HCT116 (cell line): ENCODE results near the gene ADAMTS3. TPM values are rescaled to one million over a fixed set of nuclear protein-coding genes. Genes with fewer than 3 reads are reported as not detected.

Source experiments
- ATAC-seq: fragments of 200-7000 bp; cut with Tn5 transposase; 2 replicates; pipeline ENCODE4 v1.9.1; 2020; ENCODE audit warnings: mild to moderate bottlenecking, moderate library complexity
- BruUV-seq: library from RNA; stranded (reverse); fragments of 400-500 nt; replicated peaks from 2 replicates; lab custom pipeline; 2021; lab: Mats Ljungman, UMichigan
- CTCF ChIA-PET: fragments of 300-600 bp; sonication (Branson Sonifier 250); formaldehyde crosslinking; loops from one replicate; lab custom pipeline; 2021; ENCODE audit warnings: antibody characterized with exemption; lab: Charles Lee
- POLR2A ChIA-PET: fragments of 300-600, 350-600 bp; sonication (Branson Sonifier 250); formaldehyde crosslinking; loops from one replicate; lab custom pipeline; 2021; ENCODE audit warnings: antibody characterized with exemption; lab: Charles Lee
- RAD21 ChIA-PET, 2 experiments: fragments of 300-600 bp; sonication (Branson Sonifier 250); formaldehyde crosslinking; loops; one replicate each; lab custom pipeline; 2023; ENCODE audit warnings: low total read pairs in 2 of 2; ENCODE audit not compliant: uncharacterized antibody in 2 of 2, unreplicated experiment in 2 of 2, low non-redundant PET in 1 of 2; lab: Charles Lee
- DNase-seq: peaks from one replicate; pipeline ENCODE4 v3.0.0-alpha.2; 2010; ENCODE audit warnings: low read depth, low spot score
- H2AFZ ChIP-seq: fragments of 200-600 bp; shearing (Covaris generic), sonication (generic); 2 replicates; pipeline ENCODE4 v1.6.1; 2017; ENCODE audit warnings: low read depth, mixed run types, mixed read lengths, antibody characterized with exemption, low read length; ENCODE audit not compliant: poor library complexity, severe bottlenecking
- H3K27ac ChIP-seq: 2 replicates; pipeline ENCODE4 v1.5.1; 2012; ENCODE audit warnings: low read depth, low read length
- H3K27me3 ChIP-seq: fragments of 200-600 bp; sonication (generic); 2 replicates; pipeline ENCODE4 v1.6.1; 2016; ENCODE audit warnings: mixed run types, low read length, mixed read lengths; ENCODE audit not compliant: insufficient read depth
- H3K36me3 ChIP-seq, 2 experiments: fragments of 200-500 bp in 1 of 2; fragments of 200-600 bp in 1 of 2; sonication (Bioruptor generic) in 1 of 2; sonication (generic) in 1 of 2; 2 replicates each; pipeline versions ENCODE4 v1.5.1 to v1.6.1; 2014 to 2016; ENCODE audit warnings: low read length in 2 of 2, inconsistent platforms in 1 of 2, mixed read lengths in 1 of 2, mixed run types in 1 of 2; ENCODE audit not compliant: insufficient read depth in 2 of 2, control insufficient read depth in 1 of 2
- H3K4me1 ChIP-seq, 2 experiments: fragments of 200-600 bp in 1 of 2; sonication (generic) in 1 of 2; 2 replicates each; pipeline versions ENCODE4 v1.5.1 to v1.6.1; 2012 to 2017; ENCODE audit warnings: low read length in 2 of 2, inconsistent platforms in 1 of 2, mild to moderate bottlenecking in 1 of 2, mixed read lengths in 1 of 2, mixed run types in 1 of 2, moderate library complexity in 1 of 2; ENCODE audit not compliant: insufficient read depth in 2 of 2, control insufficient read depth in 1 of 2
- H3K4me2 ChIP-seq: fragments of 200-600 bp; sonication (generic); 2 replicates; pipeline ENCODE4 v1.6.1; 2017; ENCODE audit warnings: mixed run types, low read length, mixed read lengths
- H3K4me3 ChIP-seq, 2 experiments: fragments of 200-600 bp in 1 of 2; sonication (generic) in 1 of 2; replicated peaks in 1 of 2; 2 replicates each; pipeline ENCODE4 v1.5.1; 2011 to 2016; ENCODE audit warnings: low read length in 2 of 2, control low read depth in 1 of 2, low read depth in 1 of 2, mild to moderate bottlenecking in 1 of 2, mixed read lengths in 1 of 2, mixed run types in 1 of 2
- H3K79me2 ChIP-seq: fragments of 200-600 bp; sonication (generic); 2 replicates; pipeline ENCODE4 v1.6.1; 2017; ENCODE audit warnings: mild to moderate bottlenecking, mixed run types, low read length, moderate library complexity, mixed read lengths; ENCODE audit not compliant: insufficient read depth
- H3K9ac ChIP-seq: fragments of 200-600 bp; sonication (generic); 2 replicates; pipeline ENCODE4 v1.6.1; 2016; ENCODE audit warnings: low read length, mixed read lengths
- H3K9me2 ChIP-seq: fragments of 200-600 bp; sonication (generic), shearing (Covaris generic); 2 replicates; pipeline ENCODE4 v1.6.1; 2017; ENCODE audit warnings: mixed run types, mild to moderate bottlenecking, moderate library complexity; ENCODE audit not compliant: insufficient read depth
- H3K9me3 ChIP-seq, 2 experiments: fragments of 200-500 bp in 1 of 2; fragments of 200-600 bp in 1 of 2; sonication (Bioruptor generic) in 1 of 2; sonication (generic) in 1 of 2; 2 replicates each; pipeline ENCODE4 v1.6.1; 2014 to 2017; ENCODE audit warnings: low read length in 2 of 2, mixed read lengths in 2 of 2, inconsistent platforms in 1 of 2, low read depth in 1 of 2, mild to moderate bottlenecking in 1 of 2, mixed run types in 1 of 2, moderate library complexity in 1 of 2; ENCODE audit not compliant: control insufficient read depth in 1 of 2, insufficient read depth in 1 of 2
- H4K20me1 ChIP-seq: fragments of 200-600 bp; sonication (generic), shearing (Covaris generic); 2 replicates; pipeline ENCODE4 v1.6.1; 2017; ENCODE audit warnings: mixed run types, mild to moderate bottlenecking, moderate library complexity; ENCODE audit not compliant: insufficient read depth
- CBX3 ChIP-seq: IDR thresholded peaks from 2 replicates; pipeline ENCODE4 v1.6.1; 2012; ENCODE audit warnings: low read depth
- EGR1 ChIP-seq: IDR thresholded peaks from 2 replicates; pipeline ENCODE4 v1.6.1; 2012; ENCODE audit warnings: low read depth
- EZH2 ChIP-seq: fragments of 200-600 bp; sonication (generic); IDR thresholded peaks from 2 replicates; pipeline ENCODE4 v1.6.1; 2017; ENCODE audit warnings: antibody characterized with exemption, mixed run types
- EZH2phosphoT487 ChIP-seq: fragments of 200-600 bp; IDR thresholded peaks from 2 replicates; pipeline ENCODE4 v1.6.1; 2018; ENCODE audit warnings: antibody characterized with exemption, borderline replicate concordance
- FOSL1 ChIP-seq: IDR thresholded peaks from 2 replicates; pipeline ENCODE4 v1.6.1; 2012; ENCODE audit warnings: low read depth
- POLR2AphosphoS5 ChIP-seq: IDR thresholded peaks from 2 replicates; pipeline ENCODE4 v1.6.1; 2011; ENCODE audit warnings: mild to moderate bottlenecking, low read depth, low read length, moderate library complexity
- RAD21 ChIP-seq: IDR thresholded peaks from 2 replicates; pipeline ENCODE4 v1.6.1; 2012; ENCODE audit warnings: low read depth, mild to moderate bottlenecking
- SIN3A ChIP-seq: IDR thresholded peaks from 2 replicates; pipeline ENCODE4 v1.6.1; 2012; ENCODE audit warnings: low read depth
- SP1 ChIP-seq: IDR thresholded peaks from 2 replicates; pipeline ENCODE4 v1.6.1; 2012; ENCODE audit warnings: low read depth
- SRF ChIP-seq: IDR thresholded peaks from 2 replicates; pipeline ENCODE4 v1.6.1; 2012; ENCODE audit warnings: low read depth
- TCF7L2 ChIP-seq: IDR thresholded peaks from 2 replicates; pipeline ENCODE4 v1.7.0; 2011; ENCODE audit warnings: borderline replicate concordance, inconsistent platforms; ENCODE audit not compliant: insufficient read depth, insufficient read length; ENCODE audit errors: extremely low read depth
- ZFX ChIP-seq: fragments of 450-650 bp; IDR thresholded peaks from 2 replicates; pipeline ENCODE4 v1.6.1; 2017
- intact Hi-C: fragments of 100-400 bp; cut with micrococcal nuclease; formaldehyde crosslinking; loops from 2 replicates; pipeline ENCODE4 v1.10.0; 2022
- total RNA-seq: library from RNA; stranded (reverse); gene quantifications from one replicate; pipeline ENCODE4 v1.2.1, GENCODE V29; 2021; ENCODE audit not compliant: unreplicated experiment
- TF ChIP-seq, protein P1 (sequence below): IDR thresholded peaks from 2 replicates; pipeline ENCODE4 v1.6.1; 2011; ENCODE audit warnings: mild to moderate bottlenecking, low read length, moderate library complexity; ENCODE audit not compliant: insufficient replicate concordance; ENCODE audit errors: extremely low read depth
- TF ChIP-seq, protein P2 (sequence below): IDR thresholded peaks from 2 replicates; pipeline ENCODE4 v1.6.1; 2012
- TF ChIP-seq, protein P3 (sequence below): IDR thresholded peaks from 2 replicates; pipeline ENCODE4 v1.6.1; 2012
- TF ChIP-seq, protein P4 (sequence below): IDR thresholded peaks from 2 replicates; pipeline ENCODE4 v1.6.1; 2012; ENCODE audit warnings: low read depth

Gene ADAMTS3
- total RNA-seq, 1 experiment from 2014 or later: not detected

DNA sequence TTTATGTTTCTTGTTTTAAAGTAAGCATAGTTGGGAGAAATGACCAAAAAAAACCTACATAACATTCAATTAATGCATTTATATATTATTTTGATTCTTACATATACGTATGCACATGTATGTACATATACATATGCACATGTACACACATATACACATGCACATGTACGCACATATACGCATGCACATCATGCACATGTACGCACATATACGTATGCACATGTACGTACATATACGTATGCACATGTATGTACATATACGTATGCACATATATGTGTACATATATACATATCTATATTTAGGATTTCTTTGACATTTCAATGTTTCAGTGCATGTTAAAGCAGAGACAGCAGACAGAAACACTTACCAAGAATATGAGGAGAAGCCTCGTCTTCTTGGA lies 263.4 kb downstream of the ADAMTS3 start:
- TF ChIP-seq SP1 (no peak), ZFX (no peak)
- TF ChIP-seq, protein P1, sequence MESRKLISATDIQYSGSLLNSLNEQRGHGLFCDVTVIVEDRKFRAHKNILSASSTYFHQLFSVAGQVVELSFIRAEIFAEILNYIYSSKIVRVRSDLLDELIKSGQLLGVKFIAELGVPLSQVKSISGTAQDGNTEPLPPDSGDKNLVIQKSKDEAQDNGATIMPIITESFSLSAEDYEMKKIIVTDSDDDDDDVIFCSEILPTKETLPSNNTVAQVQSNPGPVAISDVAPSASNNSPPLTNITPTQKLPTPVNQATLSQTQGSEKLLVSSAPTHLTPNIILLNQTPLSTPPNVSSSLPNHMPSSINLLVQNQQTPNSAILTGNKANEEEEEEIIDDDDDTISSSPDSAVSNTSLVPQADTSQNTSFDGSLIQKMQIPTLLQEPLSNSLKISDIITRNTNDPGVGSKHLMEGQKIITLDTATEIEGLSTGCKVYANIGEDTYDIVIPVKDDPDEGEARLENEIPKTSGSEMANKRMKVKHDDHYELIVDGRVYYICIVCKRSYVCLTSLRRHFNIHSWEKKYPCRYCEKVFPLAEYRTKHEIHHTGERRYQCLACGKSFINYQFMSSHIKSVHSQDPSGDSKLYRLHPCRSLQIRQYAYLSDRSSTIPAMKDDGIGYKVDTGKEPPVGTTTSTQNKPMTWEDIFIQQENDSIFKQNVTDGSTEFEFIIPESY: no peak
- TF ChIP-seq, protein P2, sequence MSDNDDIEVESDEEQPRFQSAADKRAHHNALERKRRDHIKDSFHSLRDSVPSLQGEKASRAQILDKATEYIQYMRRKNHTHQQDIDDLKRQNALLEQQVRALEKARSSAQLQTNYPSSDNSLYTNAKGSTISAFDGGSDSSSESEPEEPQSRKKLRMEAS: no peak
- TF ChIP-seq, all 23 proteins: peak for 0
- BruUV-seq: no TSS peak
- Histone ChIP-seq H3K9me3 (no peaks in the 10 kb centered on the region), H3K9ac (no peak overlapping the region), H4K20me1 (no peaks in the 10 kb centered on the region), H3K9me2 (no peaks in the 10 kb centered on the region), H3K27ac (no peak overlapping the region), H3K4me3 (no peak overlapping the region), H3K27me3 (no peaks in the 10 kb centered on the region), H3K4me1 (no peaks in the 10 kb centered on the region), H2AFZ (no peak overlapping the region), H3K79me2 (no peaks in the 10 kb centered on the region), H3K4me2 (no peak overlapping the region), H3K36me3 (no peaks in the 10 kb centered on the region)
- POLR2A ChIA-PET: no interaction called here
- DNase-seq: no peak
- no peak for ATAC-seq
- intact Hi-C loops: loop anchor here (5.0 kb wide), 1 partner anchor 573 kb away; no protein-coding TSS in a partner anchor
- CTCF ChIA-PET: no interaction called here
- RAD21 ChIA-PET: no interaction called here

DNA sequence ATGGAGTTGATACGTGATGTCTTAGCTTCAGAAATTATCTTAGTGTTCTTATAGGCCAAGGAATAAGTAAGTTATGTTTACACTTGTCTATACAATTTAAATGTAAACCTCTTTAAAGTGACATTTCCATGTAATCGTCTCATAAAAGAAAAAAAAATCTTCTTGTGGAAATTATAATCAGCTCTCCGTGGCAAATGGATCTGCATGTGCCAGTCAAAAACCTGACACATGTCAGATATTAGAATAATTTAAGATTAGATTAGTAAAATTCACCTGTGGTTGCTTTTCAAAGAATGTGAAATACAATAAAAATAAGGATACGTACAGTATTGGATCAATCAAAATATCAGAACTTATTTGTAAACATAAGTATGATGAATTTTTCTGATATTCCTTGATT lies 263.9 kb downstream of the ADAMTS3 start:
- ATAC-seq (no peak), DNase-seq (no peak)
- Histone ChIP-seq H3K27me3 (no peaks in the 10 kb centered on the region), H3K4me2 (no peak overlapping the region), H3K27ac (no peak overlapping the region), H3K79me2 (no peaks in the 10 kb centered on the region), H3K4me3 (no peak overlapping the region), H3K9me3 (no peaks in the 10 kb centered on the region), H2AFZ (no peak overlapping the region), H3K9me2 (no peaks in the 10 kb centered on the region), H3K36me3 (no peaks in the 10 kb centered on the region), H3K9ac (no peak overlapping the region), H4K20me1 (no peaks in the 10 kb centered on the region), H3K4me1 (no peaks in the 10 kb centered on the region)
- RAD21 ChIA-PET: no interaction called here
- intact Hi-C loops: loop anchor here (5.0 kb wide), 1 partner anchor 573 kb away; no protein-coding TSS in a partner anchor
- no TSS peak for BruUV-seq
- POLR2A ChIA-PET: no interaction called here
- CTCF ChIA-PET: no interaction called here
- TF ChIP-seq POLR2AphosphoS5 (no peak), ZFX (no peak), EZH2 (no peak), FOSL1 (no peak), TCF7L2 (no peak), RAD21 (no peak), EZH2phosphoT487 (no peak), CBX3 (no peak), EGR1 (no peak), SIN3A (no peak), SRF (no peak)
- TF ChIP-seq, protein P3, sequence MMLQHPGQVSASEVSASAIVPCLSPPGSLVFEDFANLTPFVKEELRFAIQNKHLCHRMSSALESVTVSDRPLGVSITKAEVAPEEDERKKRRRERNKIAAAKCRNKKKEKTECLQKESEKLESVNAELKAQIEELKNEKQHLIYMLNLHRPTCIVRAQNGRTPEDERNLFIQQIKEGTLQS: no peak
- TF ChIP-seq, protein P2: no peak
- TF ChIP-seq, protein P4, sequence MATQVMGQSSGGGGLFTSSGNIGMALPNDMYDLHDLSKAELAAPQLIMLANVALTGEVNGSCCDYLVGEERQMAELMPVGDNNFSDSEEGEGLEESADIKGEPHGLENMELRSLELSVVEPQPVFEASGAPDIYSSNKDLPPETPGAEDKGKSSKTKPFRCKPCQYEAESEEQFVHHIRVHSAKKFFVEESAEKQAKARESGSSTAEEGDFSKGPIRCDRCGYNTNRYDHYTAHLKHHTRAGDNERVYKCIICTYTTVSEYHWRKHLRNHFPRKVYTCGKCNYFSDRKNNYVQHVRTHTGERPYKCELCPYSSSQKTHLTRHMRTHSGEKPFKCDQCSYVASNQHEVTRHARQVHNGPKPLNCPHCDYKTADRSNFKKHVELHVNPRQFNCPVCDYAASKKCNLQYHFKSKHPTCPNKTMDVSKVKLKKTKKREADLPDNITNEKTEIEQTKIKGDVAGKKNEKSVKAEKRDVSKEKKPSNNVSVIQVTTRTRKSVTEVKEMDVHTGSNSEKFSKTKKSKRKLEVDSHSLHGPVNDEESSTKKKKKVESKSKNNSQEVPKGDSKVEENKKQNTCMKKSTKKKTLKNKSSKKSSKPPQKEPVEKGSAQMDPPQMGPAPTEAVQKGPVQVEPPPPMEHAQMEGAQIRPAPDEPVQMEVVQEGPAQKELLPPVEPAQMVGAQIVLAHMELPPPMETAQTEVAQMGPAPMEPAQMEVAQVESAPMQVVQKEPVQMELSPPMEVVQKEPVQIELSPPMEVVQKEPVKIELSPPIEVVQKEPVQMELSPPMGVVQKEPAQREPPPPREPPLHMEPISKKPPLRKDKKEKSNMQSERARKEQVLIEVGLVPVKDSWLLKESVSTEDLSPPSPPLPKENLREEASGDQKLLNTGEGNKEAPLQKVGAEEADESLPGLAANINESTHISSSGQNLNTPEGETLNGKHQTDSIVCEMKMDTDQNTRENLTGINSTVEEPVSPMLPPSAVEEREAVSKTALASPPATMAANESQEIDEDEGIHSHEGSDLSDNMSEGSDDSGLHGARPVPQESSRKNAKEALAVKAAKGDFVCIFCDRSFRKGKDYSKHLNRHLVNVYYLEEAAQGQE: no peak
